HG03039 (cell line): ENCODE measurements around the gene DYNLT5.
"Not testable (repeated sequence)": the region's sequence is repeated elsewhere in the genome, so short reads cannot be mapped to it uniquely, and the experiment has no call there.

Source experiments
- ATAC-seq: cut with Tn5 transposase; IDR thresholded peaks from one replicate; pipeline ENCODE4 v1.9.1; 2021; ENCODE audit warnings: mild to moderate bottlenecking, moderate library complexity; ENCODE audit not compliant: unreplicated experiment

Gene DYNLT5, protein sequence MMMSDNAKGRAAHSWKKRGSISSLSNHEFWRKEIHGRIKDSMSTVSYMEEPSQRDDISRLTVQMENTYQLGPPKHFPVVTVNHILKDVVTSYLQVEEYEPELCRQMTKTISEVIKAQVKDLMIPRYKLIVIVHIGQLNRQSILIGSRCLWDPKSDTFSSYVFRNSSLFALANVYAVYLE

DNA sequence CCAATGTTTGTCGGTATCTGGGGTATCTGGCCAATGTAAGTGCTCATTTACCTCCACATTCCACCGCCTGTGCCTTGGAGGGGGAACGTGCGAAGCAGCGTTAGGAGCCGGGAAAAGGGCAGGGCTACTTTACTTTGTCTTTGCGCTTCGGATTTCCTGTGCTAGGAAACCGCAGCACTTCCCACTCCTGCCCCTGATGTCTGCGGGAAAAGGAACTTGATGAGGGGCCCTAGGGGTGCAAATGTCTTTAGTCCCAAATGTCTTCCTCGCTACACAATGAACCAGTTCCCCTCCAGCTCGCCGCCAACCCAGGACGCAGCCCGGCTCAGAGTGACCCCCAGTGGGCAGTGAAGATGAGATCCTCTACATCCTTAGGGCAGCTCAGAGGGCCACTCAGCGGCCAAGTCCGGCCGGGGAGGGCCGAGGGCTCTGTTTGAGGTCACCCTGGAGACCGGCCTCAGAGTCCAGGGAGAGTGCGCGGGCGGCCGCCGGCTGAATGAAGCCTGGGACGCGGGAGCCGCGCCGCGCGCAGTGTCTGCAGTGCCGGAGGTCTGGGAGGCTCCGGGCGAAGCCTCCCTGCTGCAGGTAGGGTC lies at the start of gene DYNLT5:
TSS of gene DYNLT5 (plus strand) at position 460 of the 593 bp plus-strand sequence. CDS start 2,200 bp downstream, outside the sequence.
- ATAC-seq, result no peak

DNA sequence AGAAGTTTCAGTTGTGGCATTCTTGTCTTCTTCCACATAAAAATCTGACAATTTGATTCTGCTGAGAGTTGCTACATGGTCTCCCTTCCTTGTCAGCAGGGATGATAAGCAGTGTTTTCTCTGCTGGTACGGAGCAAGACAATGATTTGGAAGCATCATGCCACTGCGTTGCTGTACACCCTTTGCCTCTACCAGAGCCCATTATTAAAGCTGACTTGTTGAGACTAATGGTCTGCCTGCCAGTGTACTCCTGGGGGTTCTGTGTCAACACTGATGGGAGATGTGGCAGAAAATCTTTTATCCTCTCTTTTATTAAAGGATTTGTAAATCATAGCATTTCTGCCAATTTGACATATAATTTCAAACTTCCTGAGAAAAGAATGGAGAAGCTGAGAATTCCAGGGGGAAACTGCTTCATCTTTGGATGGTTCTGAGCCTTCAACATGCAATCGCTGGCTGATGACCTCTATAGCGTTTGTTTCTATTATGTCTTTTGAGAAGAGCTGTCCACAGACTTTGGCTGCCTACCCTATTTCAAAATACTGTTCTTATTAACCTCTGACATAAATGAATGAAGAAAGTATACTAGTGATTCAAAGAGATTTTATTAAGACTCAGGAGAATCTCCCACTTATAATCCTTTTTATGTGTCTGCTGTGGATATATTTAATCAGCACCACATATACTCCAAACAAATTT lies 47.9 kb upstream of the DYNLT5 start:
- ATAC-seq, result no peak

DNA sequence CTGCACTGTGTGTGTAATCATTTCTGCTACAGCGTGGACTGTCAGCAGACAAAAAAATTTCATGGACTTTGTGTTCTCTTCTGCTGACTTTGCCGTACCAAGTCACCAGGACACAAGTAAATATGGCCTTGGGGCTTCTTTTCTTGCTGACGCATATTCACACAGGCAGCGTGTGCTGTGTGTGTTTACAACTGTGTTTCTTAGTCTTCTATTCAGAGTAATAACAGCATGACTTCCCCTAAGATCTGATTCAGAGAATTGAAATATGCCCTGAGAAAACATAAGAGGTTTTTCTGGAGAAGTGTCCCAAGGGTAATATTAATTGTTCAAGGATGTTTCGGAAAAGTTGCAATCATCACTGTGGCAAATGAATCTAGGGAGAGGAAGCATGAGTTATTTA lies 47.1 kb upstream of the DYNLT5 start:
- ATAC-seq, result no peak

DNA sequence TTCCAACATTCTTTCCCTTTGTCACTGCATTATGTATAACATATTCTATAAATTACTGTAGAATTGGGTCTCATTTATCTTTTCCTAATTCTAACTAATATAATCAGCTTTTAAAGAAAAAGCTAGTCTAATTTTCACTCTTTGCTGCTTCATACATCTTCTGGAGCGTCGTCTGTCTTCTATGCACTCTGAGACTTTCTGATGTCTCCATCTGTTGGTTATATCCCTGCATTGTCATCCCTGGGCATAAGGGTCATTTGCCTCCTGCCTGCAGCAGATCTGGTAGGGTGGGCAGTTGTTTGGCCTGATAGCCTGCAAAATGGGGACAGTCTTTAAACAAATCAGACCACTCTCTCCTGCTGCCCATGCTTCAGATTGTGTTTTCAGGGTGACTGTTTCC lies 40.8 kb upstream of the DYNLT5 start:
- no peak for ATAC-seq

DNA sequence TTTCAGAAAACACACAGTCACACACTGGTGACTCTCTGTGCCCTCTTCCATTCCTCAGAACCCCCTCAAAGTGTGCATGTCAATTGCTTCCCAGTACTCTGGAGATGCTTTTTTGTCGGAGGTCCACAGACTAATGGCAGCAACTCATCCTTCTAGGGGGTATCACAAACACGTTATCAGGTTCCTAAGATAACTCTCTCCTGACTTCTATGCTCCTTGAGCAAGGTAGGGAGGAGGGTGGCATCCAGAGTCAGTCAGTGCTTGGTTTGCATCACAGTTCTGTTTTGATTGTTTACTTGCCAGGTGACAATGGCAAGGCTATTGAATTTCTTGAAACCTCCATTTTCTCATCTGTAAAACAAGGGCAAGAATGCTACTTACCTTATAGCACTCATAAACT lies 39.4 kb upstream of the DYNLT5 start:
- ATAC-seq, result no peak

DNA sequence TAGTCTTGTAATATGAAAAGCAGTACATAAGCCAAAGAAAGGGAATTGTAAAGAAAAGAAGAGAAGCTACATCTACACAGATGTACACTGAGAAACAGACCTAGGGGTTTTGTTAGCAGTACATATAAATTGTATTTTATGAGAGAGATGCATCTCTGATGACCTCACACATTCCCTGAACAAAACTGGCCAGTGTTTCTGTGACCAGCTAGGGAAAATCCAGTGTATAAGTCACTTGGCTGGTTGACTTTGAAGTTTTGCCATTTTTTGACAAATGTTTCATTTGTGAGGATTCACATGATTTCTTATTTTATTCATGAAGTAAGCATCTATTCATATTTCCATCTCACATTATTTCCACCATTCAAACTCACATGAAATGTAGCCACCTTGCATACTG lies 28.3 kb upstream of the DYNLT5 start:
- no peak for ATAC-seq

DNA sequence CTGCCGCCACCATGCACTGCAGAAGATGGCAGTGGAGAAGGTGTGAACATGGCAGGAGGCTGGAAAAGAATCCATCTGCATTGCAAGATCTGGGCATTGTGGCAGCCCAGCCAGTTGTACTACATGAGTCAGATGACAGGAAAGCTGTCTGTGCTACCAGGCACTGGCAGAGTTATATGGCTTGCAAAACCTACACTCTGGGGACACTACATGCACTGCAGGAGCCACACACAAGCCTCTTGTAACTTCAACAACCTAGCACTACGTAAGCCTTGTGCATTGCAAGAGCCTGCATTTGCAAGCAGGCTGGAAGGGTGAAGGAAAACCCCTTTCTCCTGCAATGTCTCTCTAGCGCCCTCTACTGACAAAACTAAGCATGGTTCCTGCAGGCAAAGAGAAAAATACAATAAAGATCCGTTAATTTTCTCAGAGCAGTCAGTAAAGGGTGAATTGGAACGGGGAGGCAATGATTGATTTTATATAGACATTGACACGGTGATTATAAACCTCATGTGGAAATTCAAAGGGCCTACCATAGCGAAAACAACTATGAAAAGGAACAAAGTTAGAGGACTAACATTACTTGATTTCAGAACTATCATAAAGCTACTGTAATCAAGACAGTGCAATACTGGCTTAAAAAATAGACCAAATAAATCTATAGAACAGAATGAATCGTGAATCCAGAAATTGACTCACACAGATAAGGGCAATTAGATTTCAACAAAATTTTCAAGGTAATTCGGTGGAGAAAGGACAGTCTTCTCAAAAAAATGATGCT lies 26.2 kb upstream of the DYNLT5 start:
- peak; percentile 86 for ATAC-seq

DNA sequence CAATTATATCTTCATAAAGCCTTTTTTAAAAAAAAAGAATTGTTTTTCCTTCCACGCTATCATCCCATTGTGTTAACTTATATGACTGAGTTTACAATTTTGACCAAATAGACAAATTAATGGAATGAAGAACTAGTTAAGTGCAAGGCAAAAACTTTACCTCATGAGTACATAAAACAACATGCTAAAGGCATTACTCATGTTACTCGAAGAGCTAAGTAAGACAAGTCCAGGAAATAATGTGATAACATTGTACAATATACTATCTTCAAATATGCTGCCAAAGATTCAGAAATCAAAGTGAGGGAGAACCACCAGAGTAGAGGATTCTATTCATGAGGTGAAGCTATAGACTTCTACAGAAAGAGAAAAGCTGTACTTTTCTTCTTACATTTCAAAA lies 24.2 kb upstream of the DYNLT5 start:
- ATAC-seq, result no peak

DNA sequence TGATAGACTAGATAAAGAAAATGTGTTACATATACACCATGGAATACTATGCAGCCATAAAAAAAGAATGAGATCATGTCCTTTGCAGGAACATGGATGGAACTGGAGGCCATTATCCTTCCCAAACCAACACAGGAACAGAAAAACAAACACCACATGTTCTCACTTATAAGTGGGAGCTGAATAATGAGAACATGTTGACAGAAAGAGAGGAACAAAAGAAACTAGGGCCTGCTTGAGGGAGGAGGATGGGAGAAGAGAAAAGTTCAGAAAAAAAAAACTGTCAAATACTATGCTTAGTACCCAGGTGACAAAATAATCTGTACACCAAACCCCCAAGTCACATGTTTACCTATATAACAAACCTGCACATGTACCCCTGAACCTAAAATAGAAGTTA lies 23.5 kb upstream of the DYNLT5 start:
- ATAC-seq, result not testable (repeated sequence)

DNA sequence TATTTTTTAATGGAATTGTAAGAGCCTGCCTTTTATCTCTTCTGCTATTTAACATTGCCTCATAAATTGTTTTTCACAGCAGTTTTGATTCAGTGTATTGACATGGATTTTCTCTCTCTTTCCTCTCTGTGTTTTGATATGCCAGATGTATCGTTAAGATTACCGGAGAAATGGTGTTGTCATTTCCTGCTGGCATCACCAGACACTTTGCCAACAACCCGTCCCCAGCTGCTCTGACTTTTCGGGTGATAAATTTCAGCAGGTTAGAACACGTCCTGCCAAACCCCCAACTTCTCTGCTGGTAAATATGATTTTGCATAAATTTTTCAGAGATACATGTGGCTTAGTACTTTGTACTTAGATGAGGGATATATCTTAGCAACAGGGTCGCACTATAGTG lies 23.1 kb upstream of the DYNLT5 start:
- no peak for ATAC-seq

DNA sequence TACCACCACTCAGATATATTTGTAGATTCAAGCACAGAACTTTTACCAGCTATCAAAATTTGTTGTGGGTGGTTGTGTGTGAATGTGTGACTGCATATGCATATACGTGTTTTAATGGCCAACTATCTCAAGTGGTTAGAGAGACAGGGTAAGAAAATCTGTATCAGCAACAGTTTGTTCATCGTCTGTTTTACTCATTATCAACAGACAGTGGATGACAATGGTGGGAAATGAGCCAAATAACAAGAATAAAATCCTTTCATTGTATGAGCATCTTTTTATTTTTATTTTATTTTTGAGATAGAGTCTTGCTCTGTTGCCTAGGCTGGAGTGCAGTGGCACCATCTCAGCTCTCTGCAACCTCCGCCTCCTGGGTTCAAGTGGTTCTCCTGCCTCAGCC lies 22.7 kb upstream of the DYNLT5 start:
- ATAC-seq, result no peak

DNA sequence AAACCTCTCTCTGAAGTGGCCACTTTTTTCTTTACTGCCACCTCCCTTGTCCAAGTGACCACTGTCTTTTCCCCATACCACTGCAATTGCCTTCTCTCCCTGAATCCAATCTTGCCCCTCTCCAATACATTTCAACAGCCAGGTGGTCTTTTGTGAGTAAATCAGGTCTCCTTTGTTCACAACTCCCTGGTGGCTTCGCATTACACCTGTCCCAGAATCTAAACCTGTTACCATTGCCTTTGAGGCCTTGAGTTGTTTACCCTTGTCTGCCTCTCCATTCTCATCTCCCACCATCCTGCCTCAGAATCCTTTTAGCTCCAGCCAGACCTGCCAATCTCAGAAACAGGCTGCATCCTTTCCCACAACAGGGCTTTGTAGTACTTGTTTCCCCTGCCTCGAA lies 21.8 kb upstream of the DYNLT5 start:
- no peak for ATAC-seq

DNA sequence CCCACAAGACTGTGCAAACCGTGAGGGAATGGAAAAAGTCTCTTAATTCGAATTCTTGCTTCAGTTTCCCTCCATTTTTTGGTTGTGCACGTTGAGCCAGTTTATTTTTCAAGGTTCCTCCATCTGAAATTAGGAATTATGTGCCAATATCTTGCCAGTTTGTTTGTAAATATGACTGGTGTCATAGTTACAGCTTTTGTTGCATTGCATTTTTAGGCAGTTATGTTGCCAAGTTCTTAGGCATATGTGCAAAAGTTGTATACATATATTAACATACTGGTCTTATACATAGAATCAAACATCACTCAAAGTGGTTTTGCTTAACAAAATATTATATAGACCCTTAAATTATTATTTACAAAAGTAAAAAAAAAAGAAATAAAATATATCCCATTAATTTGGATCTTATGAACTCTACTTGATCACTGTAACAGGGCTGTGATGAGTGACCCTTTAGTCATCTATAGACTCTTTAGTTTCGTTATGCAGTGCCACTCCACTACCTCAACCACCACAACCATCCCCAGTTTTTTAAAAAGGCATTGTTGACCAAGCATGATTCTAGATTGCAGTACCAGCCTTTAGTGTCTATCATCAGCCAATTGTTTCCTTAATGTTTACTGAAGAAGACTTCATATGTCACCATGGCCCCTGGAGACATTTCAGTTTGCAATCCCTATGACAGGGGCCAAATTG lies 20.9 kb upstream of the DYNLT5 start:
- ATAC-seq, result peak; percentile 45

DNA sequence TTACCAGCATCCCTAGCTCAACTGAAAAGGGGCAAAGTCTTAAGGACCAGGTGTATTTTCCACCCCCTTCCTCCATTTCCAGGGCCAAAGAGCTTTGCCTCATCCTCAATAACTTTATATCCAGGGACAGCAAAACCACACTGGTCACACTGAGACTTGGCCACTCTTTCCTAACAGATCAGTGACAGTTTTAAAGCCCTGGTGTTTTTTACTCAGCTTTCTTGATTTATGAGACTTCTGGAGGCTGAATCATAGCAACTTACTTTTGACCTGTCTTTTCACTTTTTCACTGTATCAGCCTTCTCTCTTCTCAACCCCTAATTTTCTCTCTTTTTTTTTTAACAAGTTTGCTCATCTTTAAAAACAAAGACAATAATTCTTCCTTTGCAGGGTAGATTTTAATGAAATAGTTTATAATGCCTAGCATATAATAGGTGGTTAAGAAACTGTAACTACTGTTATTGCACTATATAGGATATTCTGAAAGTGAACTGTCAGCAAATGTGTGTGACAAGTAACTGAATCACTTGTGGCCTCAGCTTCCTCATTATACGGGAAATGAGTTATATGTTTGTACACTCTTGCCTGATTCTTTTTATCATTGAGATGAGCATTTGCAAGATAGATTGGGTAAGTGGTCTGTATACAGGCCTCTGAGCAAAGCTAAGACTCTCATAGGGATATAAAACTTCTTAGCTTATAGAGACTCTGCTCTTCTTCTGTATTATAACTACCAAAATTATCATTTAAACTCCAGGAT lies 19.7 kb upstream of the DYNLT5 start:
- no peak for ATAC-seq

DNA sequence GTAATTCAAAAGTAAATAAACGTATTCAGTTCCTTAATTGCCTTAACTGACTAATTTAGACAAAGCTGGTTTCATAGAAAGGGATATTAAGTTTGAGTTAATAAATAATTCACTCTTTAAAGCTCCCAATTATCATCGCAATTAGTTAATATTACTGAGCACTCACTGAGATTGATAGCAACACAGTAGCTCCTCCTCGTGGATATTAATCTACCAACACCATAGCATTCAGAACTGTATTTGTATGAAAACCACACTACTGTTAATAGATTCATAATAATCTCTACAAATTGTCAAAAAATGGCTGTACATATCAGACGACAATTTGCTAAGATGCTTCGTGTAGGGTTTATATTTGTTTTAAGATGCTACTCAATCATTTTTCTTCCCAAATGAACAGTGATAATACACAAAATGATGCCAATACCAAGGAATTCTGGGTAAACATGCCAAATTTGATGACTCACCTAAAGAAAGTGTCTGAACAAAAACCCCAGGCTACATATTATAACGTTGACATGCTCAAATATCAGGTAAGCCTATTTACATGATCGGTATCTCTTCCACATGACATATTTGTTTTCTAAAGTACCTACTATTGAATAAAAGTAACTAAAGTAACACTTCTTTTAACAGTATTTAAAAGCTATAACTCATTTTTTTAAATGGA lies 18.8 kb upstream of the DYNLT5 start:
- ATAC-seq, result no peak

DNA sequence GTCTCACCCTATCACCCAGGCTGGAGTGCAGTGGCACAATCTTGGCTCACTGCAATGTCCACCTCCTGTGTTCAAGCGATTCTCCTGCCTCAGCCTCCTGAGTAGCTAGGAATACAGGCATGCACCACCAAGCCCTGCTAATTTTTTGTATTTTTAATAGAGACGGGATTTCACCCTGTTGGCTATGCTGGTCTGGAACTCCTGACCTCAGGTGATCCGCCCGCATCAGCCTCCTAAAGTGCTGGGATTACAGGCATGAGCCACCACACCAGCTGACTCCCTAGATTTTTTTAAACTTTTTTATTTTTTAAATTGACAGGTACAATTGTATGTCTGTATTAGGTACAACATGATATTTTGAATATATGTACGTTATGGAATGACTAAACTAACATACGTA lies 17.7 kb upstream of the DYNLT5 start:
- ATAC-seq, result not testable (repeated sequence)

DNA sequence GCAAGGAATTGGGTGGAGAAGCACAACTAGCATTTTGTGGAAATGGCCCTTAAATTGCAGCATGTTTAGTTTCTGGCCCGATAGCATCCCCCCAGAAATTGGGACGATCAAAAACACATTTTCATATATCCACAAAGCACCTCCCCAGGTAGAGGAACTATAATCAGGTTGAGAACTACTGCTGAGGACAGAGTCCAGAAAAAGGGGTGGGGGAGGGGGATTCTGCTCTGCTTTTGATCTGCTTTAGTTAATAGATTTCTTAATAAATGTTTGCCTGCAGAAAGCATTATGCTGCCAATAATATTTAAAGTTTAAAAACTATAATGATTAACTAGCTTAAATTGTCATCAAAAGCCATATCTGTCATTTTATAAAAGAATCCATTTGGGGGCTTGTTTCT lies 14.4 kb upstream of the DYNLT5 start:
- ATAC-seq, result no peak

DNA sequence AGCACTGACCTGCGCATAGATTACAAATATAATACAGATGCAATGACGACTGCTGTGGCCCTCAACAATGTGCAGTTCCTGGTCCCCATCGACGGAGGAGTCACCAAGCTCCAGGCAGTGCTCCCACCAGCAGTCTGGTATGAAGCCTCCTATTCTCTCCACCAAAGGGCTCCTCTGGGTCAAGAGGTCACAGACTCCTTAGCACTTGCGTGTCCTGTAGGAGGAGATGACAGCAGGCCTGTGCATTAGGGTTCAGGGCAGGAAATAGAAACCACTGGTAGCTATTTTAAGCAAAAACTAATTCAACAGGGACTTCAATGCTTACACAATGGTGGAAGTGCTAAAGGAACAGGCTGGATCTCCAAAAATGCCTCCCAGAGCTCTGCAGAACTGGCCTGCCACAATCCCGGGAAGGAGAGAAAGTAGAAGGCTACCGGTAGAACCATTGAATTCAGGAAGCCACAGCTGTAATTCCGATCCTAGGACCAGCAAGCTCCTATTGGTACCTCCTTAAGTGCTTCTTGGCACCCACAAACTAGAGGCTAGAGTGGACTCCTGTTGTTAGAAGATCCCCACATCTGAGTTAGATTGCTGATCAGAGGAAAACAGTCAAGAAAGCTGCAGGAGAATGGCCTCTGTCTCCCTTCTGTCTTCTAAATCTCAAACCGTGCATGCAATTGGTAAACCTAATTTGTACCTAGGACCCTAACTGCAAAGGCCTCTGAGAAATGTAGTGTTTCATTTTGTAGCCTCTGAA lies 12.7 kb upstream of the DYNLT5 start:
- peak; percentile 78 for ATAC-seq

DNA sequence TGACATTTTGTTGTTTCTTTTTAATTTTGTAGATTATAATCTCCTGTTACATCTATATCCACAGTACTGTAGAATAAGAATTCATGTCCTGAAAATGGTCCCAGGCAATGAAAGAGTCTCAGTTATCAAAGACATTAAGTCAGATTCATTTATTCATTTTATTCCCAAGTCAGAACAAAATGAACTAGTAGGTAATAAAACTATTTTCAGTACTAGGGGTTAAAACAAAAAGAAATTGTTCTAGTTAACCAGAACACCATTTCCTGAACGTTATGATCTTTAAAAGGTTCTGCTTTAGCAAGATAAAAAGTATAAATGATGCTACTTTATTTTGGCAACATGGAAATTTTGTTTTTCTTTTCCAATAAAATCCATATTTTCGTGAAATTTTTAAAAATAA lies 6.8 kb upstream of the DYNLT5 start:
- no peak for ATAC-seq
